Keratinocyte (primary cell): Measurements from ENCODE around the gene PDE9A. TPM values are rescaled to one million over a fixed set of nuclear protein-coding genes. Genes with fewer than 3 reads are reported as not detected.

ENCODE experiments used
- DNase-seq: peaks from one replicate; pipeline ENCODE4 v3.0.0-alpha.2; 2011; ENCODE audit warnings: low read depth, missing footprints, low spot score
- FAIRE-seq: peaks from 2 replicates; lab custom pipeline; 2011; peaks lifted over from hg19 to GRCh38; lab: Jason Lieb, UNC
- H2AFZ ChIP-seq: 2 replicates; pipeline ENCODE4 v1.6.0; 2012; ENCODE audit warnings: low read length, control low read depth, inconsistent platforms; ENCODE audit not compliant: control insufficient read depth
- H3K27ac ChIP-seq: 2 replicates; pipeline ENCODE4 v1.5.1; 2011; ENCODE audit warnings: low read length; ENCODE audit not compliant: control insufficient read depth, insufficient read depth
- H3K27me3 ChIP-seq: 3 replicates; pipeline ENCODE4 v1.6.0; 2011; ENCODE audit warnings: low read length; ENCODE audit not compliant: control insufficient read depth, insufficient read depth; ENCODE audit errors: extremely low read depth
- H3K36me3 ChIP-seq, 2 experiments: 2 replicates in 1 of 2; 3 replicates in 1 of 2; pipeline ENCODE4 v1.5.1; 2011; ENCODE audit warnings: low read length in 2 of 2, mild to moderate bottlenecking in 1 of 2; ENCODE audit not compliant: control insufficient read depth in 2 of 2, insufficient read depth in 2 of 2; ENCODE audit errors: extremely low read depth in 1 of 2
- H3K4me1 ChIP-seq: 3 replicates; pipeline ENCODE4 v1.5.1; 2011; ENCODE audit warnings: low read length; ENCODE audit not compliant: control insufficient read depth, insufficient read depth; ENCODE audit errors: extremely low read depth
- H3K4me2 ChIP-seq: 3 replicates; pipeline ENCODE4 v1.6.0; 2011; ENCODE audit warnings: low read depth, low read length; ENCODE audit not compliant: control insufficient read depth, insufficient read depth; ENCODE audit errors: extremely low read depth
- H3K4me3 ChIP-seq, 3 experiments: fragments of 200-600 bp in 1 of 3; sonication (generic) in 1 of 3; 2 replicates in 2 of 3; 3 replicates in 1 of 3; pipeline ENCODE4 v1.5.1; 2011 to 2016; ENCODE audit warnings: low read length in 3 of 3, mild to moderate bottlenecking in 3 of 3, control low read depth in 2 of 3, inconsistent platforms in 1 of 3, low read depth in 1 of 3, mixed read lengths in 1 of 3, mixed run types in 1 of 3, moderate library complexity in 1 of 3; ENCODE audit not compliant: control insufficient read depth in 2 of 3, insufficient read depth in 2 of 3; ENCODE audit errors: extremely low read depth in 1 of 3
- H3K79me2 ChIP-seq: 2 replicates; pipeline ENCODE4 v1.6.0; 2012; ENCODE audit warnings: low read length; ENCODE audit not compliant: control insufficient read depth, insufficient read depth
- H3K9ac ChIP-seq: 3 replicates; pipeline ENCODE4 v1.6.0; 2011; ENCODE audit warnings: low read length; ENCODE audit not compliant: control insufficient read depth, insufficient read depth; ENCODE audit errors: extremely low read depth
- H3K9me1 ChIP-seq: 3 replicates; pipeline ENCODE4 v1.6.0; 2011; ENCODE audit warnings: low read length; ENCODE audit not compliant: control insufficient read depth, insufficient read depth; ENCODE audit errors: extremely low read depth
- H3K9me3 ChIP-seq: 2 replicates; pipeline ENCODE4 v1.5.1; 2012; ENCODE audit warnings: low read depth, low read length; ENCODE audit not compliant: control insufficient read depth
- H4K20me1 ChIP-seq: 3 replicates; pipeline ENCODE4 v1.6.0; 2011; ENCODE audit warnings: low read length; ENCODE audit not compliant: control insufficient read depth, insufficient read depth; ENCODE audit errors: extremely low read depth
- CTCF ChIP-seq, 3 experiments: IDR thresholded peaks in 1 of 3; conservative IDR thresholded peaks in 1 of 3; optimal IDR thresholded peaks in 1 of 3; 2 replicates in 2 of 3; 3 replicates in 1 of 3; pipeline versions ENCODE3 to v1.5.1; 2011; ENCODE audit warnings: low read length in 3 of 3, mild to moderate bottlenecking in 3 of 3, moderate library complexity in 2 of 3, control low read depth in 1 of 3, inconsistent platforms in 1 of 3; ENCODE audit not compliant: insufficient read depth in 2 of 3; ENCODE audit errors: extremely low read depth in 1 of 3
- EZH2 ChIP-seq: IDR thresholded peaks from one replicate; pipeline ENCODE4 v1.6.1; 2012; ENCODE audit warnings: inconsistent platforms, mild to moderate bottlenecking, low read length, moderate library complexity
- dilution Hi-C: fragments of 300-500 bp; cut with MboI; formaldehyde crosslinking; loops from one replicate; pipeline ENCODE4 v1.7.0; 2020; ENCODE audit warnings: low sequenced_read_pairs; ENCODE audit not compliant: extremely low pct_ligation_motif_present
- polyA plus RNA-seq, 5 experiments: library from polyadenylated mRNA; depleted of rRNA in 3 of 5; stranded (reverse) in 3 of 5; stranded (forward) in 1 of 5; unstranded in 1 of 5; fragments of >200 nt; gene quantifications; 1 replicate in 1 of 5; 2 replicates in 3 of 5; 3 replicates in 1 of 5; pipeline versions ENCODE4 v1.2.1 to v1.2.3, GENCODE V29; 2011 to 2012; ENCODE audit warnings: missing spikeins in 2 of 5, low read depth in 1 of 5, low replicate concordance in 1 of 5

Gene PDE9A
- polyA plus RNA-seq, 1 donor (not counting 4 experiments of a cell fraction or from before 2014, with no cell fraction given), result 0.13 TPM

DNA sequence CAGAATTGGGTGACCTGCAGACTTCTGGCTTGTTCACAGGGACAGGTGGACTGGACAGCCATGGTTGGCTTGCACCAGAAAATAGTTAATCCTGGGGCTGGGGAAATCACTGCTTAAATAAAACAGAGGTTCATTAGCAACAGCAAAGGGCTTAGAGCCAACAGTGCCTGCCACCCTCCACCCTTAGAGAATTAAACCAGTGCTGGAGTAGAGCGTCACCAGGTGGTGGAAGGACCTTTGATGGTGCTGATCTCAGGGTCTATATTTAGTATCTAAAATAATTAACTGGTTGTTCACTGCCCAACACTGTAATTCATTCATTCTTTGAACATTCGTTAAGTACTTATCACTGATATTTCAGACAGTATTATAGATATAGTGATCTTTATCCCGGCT lies 34.7 kb upstream of the PDE9A start:
- Histone ChIP-seq H3K27me3 (peaks cover 37% of the 10 kb centered on the region), H3K27ac (no peak overlapping the region), H3K4me2 (no peak overlapping the region), H3K4me3 (no peak overlapping the region), H3K9me3 (no peaks in the 10 kb centered on the region), H3K79me2 (no peaks in the 10 kb centered on the region), H4K20me1 (no peaks in the 10 kb centered on the region), H2AFZ (no peak overlapping the region), H3K36me3 (no peaks in the 10 kb centered on the region), H3K4me1 (peaks cover 14% of the 10 kb centered on the region), H3K9me1 (no peaks in the 10 kb centered on the region), H3K9ac (no peak overlapping the region)
- dilution Hi-C loops, result no loop called here
- FAIRE-seq (no peak), DNase-seq (no peak)
- TF ChIP-seq CTCF (optimal IDR thresholded peaks at IDR 0.05 in 1 of 3, IDR thresholded peaks at IDR 0.05 in 1 of 3, conservative IDR thresholded peaks at IDR 0.05 in 1 of 3; ENCODE audit: extremely low read depth in 1 of 3, insufficient read depth in 2 of 3, low read length in 3 of 3) (peak in 1 of 3 experiments; percentile 13), EZH2 (no peak)

DNA sequence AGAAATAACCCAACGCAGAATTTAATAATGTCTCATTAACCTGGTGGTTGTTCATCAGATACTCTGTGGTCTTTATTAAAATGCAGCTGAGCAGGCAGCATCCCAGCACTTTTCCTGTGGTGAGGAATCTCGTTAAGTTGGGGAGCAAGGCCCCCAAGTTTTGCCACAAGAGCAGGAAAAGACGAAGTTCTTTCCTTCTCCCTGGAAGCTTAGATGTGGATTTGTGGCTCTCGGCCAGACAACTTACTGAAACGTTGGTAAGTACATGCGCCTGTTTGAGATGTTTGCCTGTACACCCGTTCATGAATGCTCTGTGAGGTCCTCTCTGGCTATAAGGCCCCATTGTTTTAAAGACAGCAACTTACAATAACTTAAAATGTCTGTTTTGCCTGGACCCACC lies 34.3 kb upstream of the PDE9A start:
- Histone ChIP-seq H3K4me2 (no peak overlapping the region), H3K9me1 (no peaks in the 10 kb centered on the region), H3K36me3 (no peaks in the 10 kb centered on the region), H3K9ac (no peak overlapping the region), H3K27me3 (peaks cover 39% of the 10 kb centered on the region), H3K4me1 (peaks cover 14% of the 10 kb centered on the region), H3K27ac (no peak overlapping the region), H2AFZ (no peak overlapping the region), H3K79me2 (no peaks in the 10 kb centered on the region), H3K4me3 (no peak overlapping the region), H3K9me3 (no peaks in the 10 kb centered on the region), H4K20me1 (no peaks in the 10 kb centered on the region)
- FAIRE-seq (no peak), DNase-seq (no peak)
- dilution Hi-C loops, result no loop called here
- TF ChIP-seq EZH2 (no peak), CTCF (optimal IDR thresholded peaks at IDR 0.05 in 1 of 3, IDR thresholded peaks at IDR 0.05 in 1 of 3, conservative IDR thresholded peaks at IDR 0.05 in 1 of 3; ENCODE audit: extremely low read depth in 1 of 3, insufficient read depth in 2 of 3, low read length in 3 of 3) (no peak)
